ENCODE results near the gene LRRN1.
"Not testable (repeated sequence)": the region's sequence is repeated elsewhere in the genome, so short reads cannot be mapped to it uniquely, and the experiment has no call there.

The LRRN1 gene

GRCh38 chr3:3862534-3862933 lies 63.3 kb downstream of the LRRN1 start:
- TF ChIP-seq CTCF (IDR thresholded peaks at IDR 0.05; ENCODE audit: insufficient read depth, low read depth, low read length, missing control alignments): no peak
- no peak overlapping the region for H3K4me3 ChIP-seq (ENCODE audit: low read length)
- DNase-seq (ENCODE audit: low read depth): no peak

GRCh38 chr3:3875491-3875890 lies 76.3 kb downstream of the LRRN1 start:
- H3K4me3 ChIP-seq (ENCODE audit: low read length): no peak overlapping the region
- no peak for TF ChIP-seq CTCF (IDR thresholded peaks at IDR 0.05; ENCODE audit: insufficient read depth, low read depth, low read length, missing control alignments)
- no peak for DNase-seq (ENCODE audit: low read depth)

GRCh38 chr3:3881050-3881449 lies 81.8 kb downstream of the LRRN1 start:
- DNase-seq (ENCODE audit: low read depth): no peak
- H3K4me3 ChIP-seq (ENCODE audit: low read length): no peak overlapping the region
- no peak for TF ChIP-seq CTCF (IDR thresholded peaks at IDR 0.05; ENCODE audit: insufficient read depth, low read depth, low read length, missing control alignments)

GRCh38 chr3:3887311-3887710 lies 88.1 kb downstream of the LRRN1 start:
- not testable (repeated sequence) for H3K4me3 ChIP-seq (ENCODE audit: low read length); DNase-seq (ENCODE audit: low read depth)

GRCh38 chr3:3893590-3893989 lies 94.4 kb downstream of the LRRN1 start:
- no peak for TF ChIP-seq CTCF (IDR thresholded peaks at IDR 0.05; ENCODE audit: insufficient read depth, low read depth, low read length, missing control alignments)
- no peak overlapping the region for H3K4me3 ChIP-seq (ENCODE audit: low read length)
- no peak for DNase-seq (ENCODE audit: low read depth)

Data from epithelial cell of esophagus (primary cell).